HepG2 (cell line): ENCODE measurements around the gene FOXA3. TPM values are rescaled to one million over a fixed set of nuclear protein-coding genes. Genes with fewer than 3 reads are reported as not detected.

Experiments
- CHD4 ChIP-seq: fragments of 200-600 bp; sonication (generic); IDR thresholded peaks from 2 replicates; pipeline ENCODE4 v1.7.0; 2017; ENCODE audit warnings: mild to moderate bottlenecking, low read length, borderline replicate concordance
- POLR2AphosphoS2 ChIP-seq: IDR thresholded peaks from 2 replicates; pipeline ENCODE4 v1.6.1; 2011; ENCODE audit warnings: low read depth, low read length, improper control_type of control experiment
- RAD21 ChIP-seq: fragments of 450-650 bp; formaldehyde crosslinking; IDR thresholded peaks from 2 replicates; pipeline ENCODE4 v1.5.0; 2020; ENCODE audit warnings: mild to moderate bottlenecking
- SALL1 ChIP-seq: sonication (generic); formaldehyde crosslinking; IDR thresholded peaks from 2 replicates; pipeline ENCODE4 v1.8.0; 2022; ENCODE audit warnings: mild to moderate bottlenecking, missing genetic modification reagents
- ZNF3 ChIP-seq: IDR thresholded peaks from 2 replicates; pipeline ENCODE4 v1.7.0; 2017; ENCODE audit warnings: inconsistent platforms
- polyA plus RNA-seq, 8 experiments: library from polyadenylated mRNA; depleted of rRNA in 3 of 8; stranded (reverse) in 7 of 8; unstranded in 1 of 8; fragments of >200 nt; fragmentation: Illumina TruSeq in 4 of 8; extraction: Trizol in 4 of 8; gene quantifications; 2 replicates each; pipeline versions ENCODE4 v1.2.1 to v1.2.3, GENCODE V29; 2011 to 2016; ENCODE audit warnings: low read depth in 4 of 8, missing spikeins in 1 of 8, mixed read lengths in 1 of 8; ENCODE audit not compliant: insufficient read depth in 1 of 8
- total RNA-seq, 5 experiments: library from RNA; depleted of rRNA; stranded (reverse); fragments of >200 nt; fragmentation: Illumina TruSeq; extraction: Trizol; gene quantifications; 2 replicates each; pipeline ENCODE4 v1.2.3, GENCODE V29; 2016; ENCODE audit warnings: low read depth in 1 of 5
- TF ChIP-seq, protein P1 (sequence below): sonication (generic); formaldehyde crosslinking; IDR thresholded peaks from 2 replicates; pipeline ENCODE4 v1.4.0; 2020; ENCODE audit warnings: mild to moderate bottlenecking, low read depth, missing genetic modification reagents
- TF ChIP-seq, protein P2 (sequence below): sonication (generic); formaldehyde crosslinking; IDR thresholded peaks from 2 replicates; pipeline ENCODE4 v1.4.0; 2020; ENCODE audit warnings: missing genetic modification reagents, mild to moderate bottlenecking, borderline replicate concordance
- TF ChIP-seq, protein P3 (sequence below): conservative IDR thresholded peaks from 2 replicates; pipeline ENCODE4 v1.6.1; 2018; ENCODE audit warnings: missing genetic modification reagents
- TF ChIP-seq, protein P4 (sequence below), 2 experiments: sonication (generic) in 1 of 2; formaldehyde crosslinking in 1 of 2; IDR thresholded peaks; 2 replicates each; pipeline versions ENCODE4 v1.6.1 to v1.9.0; 2014 to 2022; ENCODE audit warnings: antibody characterized with exemption in 1 of 2, borderline replicate concordance in 1 of 2, inconsistent platforms in 1 of 2, low read depth in 1 of 2, missing genetic modification reagents in 1 of 2
- TF ChIP-seq, protein P5 (sequence below): sonication (generic); formaldehyde crosslinking; IDR thresholded peaks from 2 replicates; pipeline ENCODE4 v1.4.0; 2020; ENCODE audit warnings: missing genetic modification reagents, borderline replicate concordance

The FOXA3 gene
- total and polyA plus RNA-seq, 2 of the 13 experiments (the other 11 are each of a cell fraction or from before 2014, with no cell fraction given) = 29.8 to 47.6 TPM

DNA sequence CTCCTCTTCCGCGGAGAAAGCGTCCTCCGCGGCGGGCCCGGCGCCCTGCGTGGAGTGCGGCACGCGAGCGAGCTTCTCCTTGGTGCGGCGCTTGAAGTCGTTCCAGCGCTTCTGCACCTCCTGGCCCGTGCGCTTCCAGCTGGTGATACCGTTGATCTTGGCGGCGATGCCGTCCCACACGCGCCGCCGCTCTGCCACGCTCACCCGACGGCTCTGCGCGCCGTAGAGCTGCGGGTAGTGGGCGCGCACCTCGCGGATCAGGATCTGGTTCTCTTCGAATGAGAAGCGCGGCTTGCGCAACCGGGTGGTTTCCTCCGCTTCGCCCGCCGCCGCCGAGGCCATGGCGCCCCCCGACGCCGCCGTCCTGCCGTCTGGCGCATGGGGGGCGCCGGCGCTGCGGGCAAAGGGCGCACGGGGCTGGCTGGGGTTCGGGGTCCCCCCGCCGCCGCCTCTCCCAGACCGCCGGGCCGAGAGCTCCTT lies 37.3 kb downstream of the FOXA3 start (continued):
- TF ChIP-seq, protein P1, sequence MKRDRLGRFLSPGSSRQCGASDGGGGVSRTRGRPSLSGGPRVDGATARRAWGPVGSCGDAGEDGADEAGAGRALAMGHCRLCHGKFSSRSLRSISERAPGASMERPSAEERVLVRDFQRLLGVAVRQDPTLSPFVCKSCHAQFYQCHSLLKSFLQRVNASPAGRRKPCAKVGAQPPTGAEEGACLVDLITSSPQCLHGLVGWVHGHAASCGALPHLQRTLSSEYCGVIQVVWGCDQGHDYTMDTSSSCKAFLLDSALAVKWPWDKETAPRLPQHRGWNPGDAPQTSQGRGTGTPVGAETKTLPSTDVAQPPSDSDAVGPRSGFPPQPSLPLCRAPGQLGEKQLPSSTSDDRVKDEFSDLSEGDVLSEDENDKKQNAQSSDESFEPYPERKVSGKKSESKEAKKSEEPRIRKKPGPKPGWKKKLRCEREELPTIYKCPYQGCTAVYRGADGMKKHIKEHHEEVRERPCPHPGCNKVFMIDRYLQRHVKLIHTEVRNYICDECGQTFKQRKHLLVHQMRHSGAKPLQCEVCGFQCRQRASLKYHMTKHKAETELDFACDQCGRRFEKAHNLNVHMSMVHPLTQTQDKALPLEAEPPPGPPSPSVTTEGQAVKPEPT (CRISPR knock-in tag) = 0 out of 2 replicates have a peak, but pooled peaks have one; percentile 49
- peak; percentile 15; the same call in 1 of the 2 replicates for TF ChIP-seq RAD21
- TF ChIP-seq, protein P2, sequence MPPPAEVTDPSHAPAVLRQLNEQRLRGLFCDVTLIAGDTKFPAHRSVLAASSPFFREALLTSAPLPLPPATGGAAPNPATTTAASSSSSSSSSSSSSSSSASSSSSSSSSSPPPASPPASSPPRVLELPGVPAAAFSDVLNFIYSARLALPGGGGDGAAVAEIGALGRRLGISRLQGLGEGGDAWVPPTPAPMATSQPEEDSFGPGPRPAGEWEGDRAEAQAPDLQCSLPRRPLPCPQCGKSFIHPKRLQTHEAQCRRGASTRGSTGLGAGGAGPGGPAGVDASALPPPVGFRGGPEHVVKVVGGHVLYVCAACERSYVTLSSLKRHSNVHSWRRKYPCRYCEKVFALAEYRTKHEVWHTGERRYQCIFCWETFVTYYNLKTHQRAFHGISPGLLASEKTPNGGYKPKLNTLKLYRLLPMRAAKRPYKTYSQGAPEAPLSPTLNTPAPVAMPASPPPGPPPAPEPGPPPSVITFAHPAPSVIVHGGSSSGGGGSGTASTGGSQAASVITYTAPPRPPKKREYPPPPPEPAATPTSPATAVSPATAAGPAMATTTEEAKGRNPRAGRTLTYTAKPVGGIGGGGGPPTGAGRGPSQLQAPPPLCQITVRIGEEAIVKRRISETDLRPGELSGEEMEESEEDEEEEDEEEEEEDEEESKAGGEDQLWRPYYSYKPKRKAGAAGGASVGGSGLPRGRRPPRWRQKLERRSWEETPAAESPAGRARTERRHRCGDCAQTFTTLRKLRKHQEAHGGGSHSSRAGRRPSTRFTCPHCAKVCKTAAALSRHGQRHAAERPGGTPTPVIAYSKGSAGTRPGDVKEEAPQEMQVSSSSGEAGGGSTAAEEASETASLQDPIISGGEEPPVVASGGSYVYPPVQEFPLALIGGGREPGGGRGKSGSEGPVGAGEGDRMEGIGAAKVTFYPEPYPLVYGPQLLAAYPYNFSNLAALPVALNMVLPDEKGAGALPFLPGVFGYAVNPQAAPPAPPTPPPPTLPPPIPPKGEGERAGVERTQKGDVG = 0 out of 2 replicates have a peak, but pooled peaks have one; percentile 32
- TF ChIP-seq, protein P3, sequence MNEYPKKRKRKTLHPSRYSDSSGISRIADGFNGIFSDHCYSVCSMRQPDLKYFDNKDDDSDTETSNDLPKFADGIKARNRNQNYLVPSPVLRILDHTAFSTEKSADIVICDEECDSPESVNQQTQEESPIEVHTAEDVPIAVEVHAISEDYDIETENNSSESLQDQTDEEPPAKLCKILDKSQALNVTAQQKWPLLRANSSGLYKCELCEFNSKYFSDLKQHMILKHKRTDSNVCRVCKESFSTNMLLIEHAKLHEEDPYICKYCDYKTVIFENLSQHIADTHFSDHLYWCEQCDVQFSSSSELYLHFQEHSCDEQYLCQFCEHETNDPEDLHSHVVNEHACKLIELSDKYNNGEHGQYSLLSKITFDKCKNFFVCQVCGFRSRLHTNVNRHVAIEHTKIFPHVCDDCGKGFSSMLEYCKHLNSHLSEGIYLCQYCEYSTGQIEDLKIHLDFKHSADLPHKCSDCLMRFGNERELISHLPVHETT (CRISPR knock-in tag) = 0 out of 2 replicates have a peak, but pooled peaks have one; percentile 14
- TF ChIP-seq SALL1 (CRISPR knock-in tag) = peak; percentile 69
- TF ChIP-seq, protein P4, sequence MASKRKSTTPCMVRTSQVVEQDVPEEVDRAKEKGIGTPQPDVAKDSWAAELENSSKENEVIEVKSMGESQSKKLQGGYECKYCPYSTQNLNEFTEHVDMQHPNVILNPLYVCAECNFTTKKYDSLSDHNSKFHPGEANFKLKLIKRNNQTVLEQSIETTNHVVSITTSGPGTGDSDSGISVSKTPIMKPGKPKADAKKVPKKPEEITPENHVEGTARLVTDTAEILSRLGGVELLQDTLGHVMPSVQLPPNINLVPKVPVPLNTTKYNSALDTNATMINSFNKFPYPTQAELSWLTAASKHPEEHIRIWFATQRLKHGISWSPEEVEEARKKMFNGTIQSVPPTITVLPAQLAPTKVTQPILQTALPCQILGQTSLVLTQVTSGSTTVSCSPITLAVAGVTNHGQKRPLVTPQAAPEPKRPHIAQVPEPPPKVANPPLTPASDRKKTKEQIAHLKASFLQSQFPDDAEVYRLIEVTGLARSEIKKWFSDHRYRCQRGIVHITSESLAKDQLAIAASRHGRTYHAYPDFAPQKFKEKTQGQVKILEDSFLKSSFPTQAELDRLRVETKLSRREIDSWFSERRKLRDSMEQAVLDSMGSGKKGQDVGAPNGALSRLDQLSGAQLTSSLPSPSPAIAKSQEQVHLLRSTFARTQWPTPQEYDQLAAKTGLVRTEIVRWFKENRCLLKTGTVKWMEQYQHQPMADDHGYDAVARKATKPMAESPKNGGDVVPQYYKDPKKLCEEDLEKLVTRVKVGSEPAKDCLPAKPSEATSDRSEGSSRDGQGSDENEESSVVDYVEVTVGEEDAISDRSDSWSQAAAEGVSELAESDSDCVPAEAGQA (IDR thresholded peaks at IDR 0.05; ENCODE audit: low read depth) = peak; percentile 19; the same call in 1 of the 2 replicates
- TF ChIP-seq, protein P4 (CRISPR knock-in tag; IDR thresholded peaks at IDR 0.05; ENCODE audit: borderline replicate concordance) = no peak
- TF ChIP-seq ZNF3 (CRISPR knock-in tag) = no peak
- TF ChIP-seq, protein P5, sequence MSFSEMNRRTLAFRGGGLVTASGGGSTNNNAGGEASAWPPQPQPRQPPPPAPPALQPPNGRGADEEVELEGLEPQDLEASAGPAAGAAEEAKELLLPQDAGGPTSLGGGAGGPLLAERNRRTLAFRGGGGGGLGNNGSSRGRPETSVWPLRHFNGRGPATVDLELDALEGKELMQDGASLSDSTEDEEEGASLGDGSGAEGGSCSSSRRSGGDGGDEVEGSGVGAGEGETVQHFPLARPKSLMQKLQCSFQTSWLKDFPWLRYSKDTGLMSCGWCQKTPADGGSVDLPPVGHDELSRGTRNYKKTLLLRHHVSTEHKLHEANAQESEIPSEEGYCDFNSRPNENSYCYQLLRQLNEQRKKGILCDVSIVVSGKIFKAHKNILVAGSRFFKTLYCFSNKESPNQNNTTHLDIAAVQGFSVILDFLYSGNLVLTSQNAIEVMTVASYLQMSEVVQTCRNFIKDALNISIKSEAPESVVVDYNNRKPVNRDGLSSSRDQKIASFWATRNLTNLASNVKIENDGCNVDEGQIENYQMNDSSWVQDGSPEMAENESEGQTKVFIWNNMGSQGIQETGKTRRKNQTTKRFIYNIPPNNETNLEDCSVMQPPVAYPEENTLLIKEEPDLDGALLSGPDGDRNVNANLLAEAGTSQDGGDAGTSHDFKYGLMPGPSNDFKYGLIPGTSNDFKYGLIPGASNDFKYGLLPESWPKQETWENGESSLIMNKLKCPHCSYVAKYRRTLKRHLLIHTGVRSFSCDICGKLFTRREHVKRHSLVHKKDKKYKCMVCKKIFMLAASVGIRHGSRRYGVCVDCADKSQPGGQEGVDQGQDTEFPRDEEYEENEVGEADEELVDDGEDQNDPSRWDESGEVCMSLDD (CRISPR knock-in tag) = peak; percentile 56; the same call in 1 of the 2 replicates
- TF ChIP-seq POLR2AphosphoS2 = no peak
- 0 out of 2 replicates have a peak, but pooled peaks have one; percentile 53 for TF ChIP-seq CHD4
